ENCODE data around the gene CASZ1.
A peak's percentile ranks its signal among the peaks of the same experiment; 100 is the strongest.

Gene CASZ1

GRCh38 chr1:10793129-10793651, 3.3 kb downstream of the CASZ1 start:
- TF ChIP-seq GATA3 (IDR thresholded peaks at IDR 0.05; ENCODE audit: low read depth, low read length) (no peak), GATA2 (IDR thresholded peaks at IDR 0.05; ENCODE audit: low read depth, low read length) (no peak)

DNA sequence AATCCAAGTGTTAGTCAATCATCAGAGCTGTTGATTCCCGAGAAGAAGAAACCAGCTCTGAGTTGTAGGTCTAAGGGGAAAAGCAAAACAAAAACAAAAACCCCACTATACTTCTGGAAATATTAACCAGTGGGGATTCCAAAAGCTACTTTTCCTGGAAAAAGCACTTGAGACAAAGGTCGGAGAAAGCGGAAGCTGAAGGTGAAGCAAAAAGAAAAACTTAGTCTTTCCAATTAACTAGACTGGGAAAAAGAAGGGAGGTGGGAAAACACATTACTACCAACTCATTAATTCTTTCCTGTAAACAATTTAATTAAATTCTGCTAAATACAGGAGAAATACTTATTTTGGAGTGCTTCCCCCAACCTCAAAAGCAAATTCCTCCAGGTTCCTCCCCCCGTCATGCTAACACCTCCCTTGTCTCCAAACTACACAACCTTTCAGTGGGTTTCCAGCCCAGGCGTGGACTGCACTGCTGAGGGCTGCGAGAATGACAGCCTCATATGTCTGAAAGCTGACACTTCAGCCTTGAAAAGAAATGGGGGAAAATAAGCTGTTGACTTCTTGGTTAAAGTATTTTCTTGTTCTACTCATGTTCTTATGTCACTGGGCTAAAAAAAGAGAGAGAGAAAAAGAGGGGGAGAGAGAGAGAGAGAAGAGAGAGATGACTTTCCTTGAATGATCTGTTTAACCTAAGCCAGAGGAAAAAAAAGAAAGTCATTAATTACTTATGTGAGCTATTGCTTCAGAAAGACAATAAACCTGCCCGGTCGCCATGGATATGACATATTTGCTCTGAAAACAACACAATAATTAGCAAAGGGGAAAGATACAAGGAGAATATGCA, 5.1 kb downstream of the CASZ1 start:
- TF ChIP-seq GATA2 (IDR thresholded peaks at IDR 0.05; ENCODE audit: low read depth, low read length) (no peak), GATA3 (IDR thresholded peaks at IDR 0.05; ENCODE audit: low read depth, low read length) (no peak)

DNA sequence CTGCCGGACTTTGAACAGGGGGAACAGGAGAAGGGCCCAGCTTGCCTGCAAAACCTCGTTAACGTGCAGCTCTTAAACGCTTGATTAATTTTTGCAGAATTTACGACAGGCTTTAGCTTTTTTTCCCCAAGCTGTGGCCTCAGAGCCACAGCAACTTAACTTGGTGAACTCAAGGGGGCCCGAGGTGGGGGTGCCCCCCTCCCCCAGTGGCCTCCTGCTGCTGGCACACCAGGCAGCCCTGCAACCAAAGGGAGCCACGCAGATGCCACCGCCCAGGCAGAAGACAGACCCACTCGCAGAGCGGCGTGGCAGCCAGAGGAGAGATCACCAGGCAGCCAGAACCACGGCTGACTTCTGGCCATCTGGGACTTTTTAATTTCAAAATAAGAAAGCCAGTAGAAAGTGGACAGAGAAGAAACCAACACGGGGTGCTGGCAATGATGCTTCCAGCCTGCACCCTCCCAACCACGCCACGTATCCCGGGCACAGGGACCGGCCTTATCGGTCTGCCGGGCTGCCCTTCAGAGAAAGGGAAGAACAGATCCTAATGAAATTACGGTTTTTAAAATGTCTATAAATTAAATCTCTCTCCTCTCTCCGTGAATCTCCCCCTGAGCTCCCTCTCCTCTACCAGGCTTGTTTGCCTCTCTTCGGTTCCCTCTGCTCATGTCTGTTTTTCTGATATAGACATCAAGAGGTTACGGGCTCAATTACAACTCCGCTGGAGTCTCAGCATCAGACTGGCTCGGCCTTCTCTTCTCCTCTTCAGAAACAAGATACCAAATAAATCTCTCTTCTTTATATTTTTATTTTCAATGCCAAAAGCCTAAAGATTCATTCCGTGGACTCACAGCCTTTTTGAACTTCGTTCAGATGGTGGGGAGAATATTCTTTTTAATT, 6.4 kb downstream of the CASZ1 start:
- TF ChIP-seq GATA3 (IDR thresholded peaks at IDR 0.05; ENCODE audit: low read depth, low read length): no peak
- TF ChIP-seq GATA2 (IDR thresholded peaks at IDR 0.05; ENCODE audit: low read depth, low read length): no peak

DNA sequence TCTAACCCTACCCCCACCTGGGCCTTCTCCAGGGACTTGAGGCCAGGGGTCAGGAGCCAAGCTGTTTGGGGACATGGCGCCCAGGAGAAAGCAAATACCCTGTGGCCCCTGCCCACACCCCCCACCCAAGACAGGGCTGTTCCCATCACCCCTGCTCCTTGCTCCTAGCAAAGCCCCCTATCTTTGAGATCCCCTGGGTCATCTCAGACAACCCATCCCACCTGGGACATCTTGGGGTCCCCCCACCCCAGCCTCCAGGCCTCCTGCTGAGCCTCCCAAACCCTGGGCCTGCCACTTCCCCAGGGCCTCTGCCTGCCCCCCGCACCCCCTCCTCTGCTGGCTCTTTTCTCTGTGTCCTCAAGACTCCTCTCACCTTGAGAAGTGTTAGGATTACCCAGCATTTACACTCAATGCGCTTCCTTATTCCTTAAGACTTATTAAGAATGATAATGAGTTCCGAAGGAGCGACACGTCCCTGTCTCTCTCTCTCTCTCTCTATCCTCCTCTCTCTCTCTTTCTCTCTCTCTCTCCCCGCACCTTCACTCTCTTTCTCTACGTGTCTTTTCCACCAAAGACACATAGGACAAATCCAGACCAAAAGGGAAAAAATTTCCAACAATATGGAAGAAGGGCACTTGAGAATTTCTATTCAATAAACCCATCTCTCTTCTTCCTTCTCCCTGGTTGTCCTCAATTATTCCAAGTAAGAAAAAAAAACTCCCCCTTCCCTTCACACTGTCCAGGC, 7.2 kb downstream of the CASZ1 start:
- TF ChIP-seq GATA3 (IDR thresholded peaks at IDR 0.05; ENCODE audit: low read depth, low read length): no peak
- no peak for TF ChIP-seq GATA2 (IDR thresholded peaks at IDR 0.05; ENCODE audit: low read depth, low read length)

- TF ChIP-seq GATA2 (IDR thresholded peaks at IDR 0.05; ENCODE audit: low read depth, low read length) (no peak), GATA3 (IDR thresholded peaks at IDR 0.05; ENCODE audit: low read depth, low read length) (no peak)
Measured at GRCh38 chr1:10788592-10789006, 7.8 kb downstream of the CASZ1 start.

DNA sequence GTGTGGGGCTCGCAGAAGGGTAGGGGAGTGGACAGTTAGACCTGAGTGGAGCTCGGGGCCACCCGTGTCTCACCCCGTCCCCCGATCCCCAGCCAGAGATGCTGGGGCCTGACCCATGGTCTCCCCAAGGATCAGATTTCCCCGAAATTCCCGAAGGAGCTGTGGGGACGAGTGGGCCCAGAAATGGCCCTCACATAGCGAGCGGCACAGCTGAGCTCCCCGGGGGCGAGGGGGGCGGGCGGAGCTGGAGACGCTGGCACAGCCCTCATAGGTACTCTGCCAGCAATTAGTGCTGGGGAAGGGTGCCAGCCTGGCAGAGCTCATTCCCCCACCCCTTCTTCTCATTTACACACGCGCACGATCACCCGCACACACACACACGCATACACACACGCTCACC, 9.2 kb downstream of the CASZ1 start:
- TF ChIP-seq GATA2 (IDR thresholded peaks at IDR 0.05; ENCODE audit: low read depth, low read length) (no peak), GATA3 (IDR thresholded peaks at IDR 0.05; ENCODE audit: low read depth, low read length) (no peak)

DNA sequence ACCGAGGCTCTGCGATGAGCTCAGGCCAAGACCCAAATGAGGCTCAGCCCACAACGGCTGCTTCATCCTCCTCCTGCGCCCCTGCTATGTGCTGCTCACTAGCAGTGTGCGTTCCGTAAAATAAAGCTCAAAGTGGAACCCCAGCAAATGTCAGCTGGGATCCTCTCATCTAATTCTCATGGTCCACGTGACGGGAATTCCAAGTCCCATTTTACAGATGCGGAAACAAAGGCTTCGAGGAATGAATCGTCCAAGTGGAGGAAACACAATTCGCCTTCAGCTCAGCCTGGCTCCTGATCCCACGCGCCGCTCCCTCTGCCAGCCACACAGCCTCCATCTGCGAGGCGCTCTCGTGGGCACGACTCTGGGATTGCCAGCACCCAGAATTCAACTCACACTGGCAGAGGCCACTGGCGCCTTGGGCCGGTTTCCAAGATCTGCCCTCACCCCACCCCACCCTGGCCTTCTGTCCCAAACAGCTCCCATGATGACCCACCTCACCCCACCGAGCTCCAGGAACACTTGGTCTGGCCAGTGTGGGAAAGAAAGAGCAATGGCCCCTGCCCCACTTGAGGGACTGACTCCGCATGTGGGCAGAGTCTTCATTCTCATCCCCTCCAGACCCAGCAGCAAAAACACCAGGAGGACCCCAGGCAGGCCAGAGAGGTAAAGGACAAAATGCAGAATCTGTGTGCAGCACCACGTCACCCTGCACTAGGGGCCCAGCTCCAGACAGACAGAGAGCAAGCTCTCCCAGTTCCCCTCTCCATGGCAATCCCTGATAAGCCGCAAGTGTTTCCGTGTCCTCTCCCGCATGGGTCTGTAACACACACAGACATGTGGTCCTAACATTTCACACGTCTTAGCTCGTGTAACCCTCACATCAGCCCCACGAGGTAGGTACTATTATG, 10.5 kb downstream of the CASZ1 start:
- TF ChIP-seq GATA3 (IDR thresholded peaks at IDR 0.05; ENCODE audit: low read depth, low read length): no peak

- 0 out of 2 replicates have a peak, but pooled peaks have one; percentile 17 for TF ChIP-seq GATA2 (IDR thresholded peaks at IDR 0.05; ENCODE audit: low read depth, low read length)
- TF ChIP-seq GATA3 (IDR thresholded peaks at IDR 0.05; ENCODE audit: low read depth, low read length): no peak
Measured at GRCh38 chr1:10784998-10785727, 11.3 kb downstream of the CASZ1 start.

DNA sequence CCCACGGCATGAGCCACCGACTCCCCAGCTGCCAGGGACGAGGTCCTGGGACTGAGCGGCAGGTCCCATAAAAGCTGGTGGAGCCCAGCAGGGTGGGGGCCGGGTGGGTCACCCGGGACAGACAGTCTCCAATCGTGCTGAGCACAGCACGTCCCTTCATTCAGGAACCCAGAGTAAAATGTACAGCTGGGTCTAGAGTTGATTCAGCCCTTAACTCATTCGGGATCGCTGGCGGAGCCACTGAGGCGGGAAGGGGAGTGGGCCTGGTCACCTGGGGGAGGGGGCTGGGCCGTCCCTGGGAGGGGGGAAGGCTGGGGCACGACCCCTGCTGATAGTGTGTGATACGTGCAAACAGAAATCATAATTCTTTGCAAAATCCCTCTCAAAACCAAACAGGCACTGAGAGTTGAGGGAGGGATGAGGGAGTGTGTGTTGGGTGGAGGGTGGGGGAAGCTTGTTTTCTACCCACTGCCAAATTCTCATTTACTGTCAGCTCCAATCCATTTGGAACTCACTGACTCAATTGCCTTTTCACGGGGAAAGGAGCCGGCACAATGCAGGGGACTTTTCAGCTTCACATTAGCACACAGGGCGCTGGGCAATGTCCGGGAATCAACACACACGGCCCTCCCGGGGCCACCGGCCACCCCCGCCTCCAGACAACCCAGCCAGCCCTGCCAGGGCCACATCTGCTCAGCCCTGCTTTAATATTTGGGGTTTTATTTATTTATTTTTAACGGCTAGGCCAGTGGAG, 13.8 kb downstream of the CASZ1 start:
- no peak for TF ChIP-seq GATA2 (IDR thresholded peaks at IDR 0.05; ENCODE audit: low read depth, low read length)
- no peak for TF ChIP-seq GATA3 (IDR thresholded peaks at IDR 0.05; ENCODE audit: low read depth, low read length)

GRCh38 chr1:10781137-10781536, 15.3 kb downstream of the CASZ1 start:
- TF ChIP-seq GATA2 (IDR thresholded peaks at IDR 0.05; ENCODE audit: low read depth, low read length): no peak
- TF ChIP-seq GATA3 (IDR thresholded peaks at IDR 0.05; ENCODE audit: low read depth, low read length): no peak

GRCh38 chr1:10779841-10780240, 16.6 kb downstream of the CASZ1 start:
- no peak for TF ChIP-seq GATA3 (IDR thresholded peaks at IDR 0.05; ENCODE audit: low read depth, low read length)
- no peak for TF ChIP-seq GATA2 (IDR thresholded peaks at IDR 0.05; ENCODE audit: low read depth, low read length)

GRCh38 chr1:10779201-10779600, 17.2 kb downstream of the CASZ1 start:
- TF ChIP-seq GATA3 (IDR thresholded peaks at IDR 0.05; ENCODE audit: low read depth, low read length) (no peak), GATA2 (IDR thresholded peaks at IDR 0.05; ENCODE audit: low read depth, low read length) (no peak)

All from SH-SY5Y (cell line).